ENCODE data around the gene GRID1.

Gene GRID1

DNA sequence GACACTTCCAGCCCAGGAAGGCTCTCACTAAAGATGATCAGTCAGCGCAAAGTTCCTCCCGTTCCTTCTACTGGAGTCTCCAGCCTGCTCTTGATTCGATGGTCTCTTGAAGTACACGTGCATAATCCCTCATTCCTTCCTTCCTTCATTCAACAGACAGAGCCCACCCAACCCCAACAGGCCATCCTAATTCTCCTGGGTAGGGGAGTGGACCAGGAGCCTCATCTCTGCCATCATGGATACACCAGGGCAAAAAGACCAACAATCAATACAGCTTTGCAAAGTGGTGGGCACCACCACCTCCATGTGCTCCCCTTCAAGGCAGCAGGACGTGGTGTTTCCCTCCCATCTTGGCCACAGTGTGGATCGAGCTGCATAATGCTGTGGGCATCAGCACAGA lies 446.3 kb downstream of the GRID1 start:
- H3K9me3 ChIP-seq (ENCODE audit: control insufficient read depth in 2 of 2, low read length in 2 of 2) = no peaks in the 10 kb centered on the region

DNA sequence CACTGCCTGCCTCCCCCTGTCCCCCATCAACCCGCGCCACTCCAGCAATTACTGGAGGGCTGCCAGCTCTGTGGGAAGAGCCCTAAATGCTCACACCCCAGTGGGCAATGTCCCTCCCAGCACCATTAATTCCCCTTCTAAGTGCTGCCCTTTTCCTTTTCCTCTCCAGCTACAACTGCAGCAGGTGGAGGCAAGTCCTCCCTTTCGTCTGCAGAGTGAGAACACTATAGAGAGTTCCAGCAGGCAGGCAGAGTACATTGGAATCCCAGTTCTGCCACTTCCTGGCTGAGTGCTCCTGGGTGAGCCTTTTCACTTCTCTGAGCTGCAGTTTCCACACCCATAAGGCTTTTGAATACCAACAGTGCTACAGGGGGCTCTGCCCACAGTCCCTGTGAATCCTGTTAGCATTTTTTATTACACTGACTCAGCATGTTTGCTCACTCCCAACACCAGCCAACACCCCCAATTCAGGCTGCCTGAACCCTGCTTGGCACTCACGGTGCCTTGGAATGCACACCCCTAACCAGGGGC lies 447.0 kb downstream of the GRID1 start:
- H3K27me3 ChIP-seq (ENCODE audit: control insufficient read depth in 2 of 2, insufficient read depth in 2 of 2, low read length in 2 of 2) = no peaks in the 10 kb centered on the region
- H3K36me3 ChIP-seq (ENCODE audit: control insufficient read depth in 2 of 2, insufficient read depth in 2 of 2, low read length in 2 of 2) = no peaks in the 10 kb centered on the region
- H3K27ac ChIP-seq (ENCODE audit: low read depth in 2 of 2, low read length in 2 of 2) = no peak overlapping the region
- no peak overlapping the region for H3K4me3 ChIP-seq (ENCODE audit: low read length in 2 of 2)
- H3K9me3 ChIP-seq (ENCODE audit: control insufficient read depth in 2 of 2, low read length in 2 of 2) = no peaks in the 10 kb centered on the region
- no peaks in the 10 kb centered on the region for H3K4me1 ChIP-seq (ENCODE audit: control insufficient read depth in 2 of 2, insufficient read depth in 2 of 2, low read length in 2 of 2)
- H3K9ac ChIP-seq (ENCODE audit: low read depth in 1 of 2, low read length in 2 of 2) = no peak overlapping the region

More for the DNA sequence above, 446.3 kb downstream of the GRID1 start:
- Histone ChIP-seq H3K4me3 (ENCODE audit: low read length in 2 of 2) (no peak overlapping the region), H3K27ac (ENCODE audit: low read depth in 2 of 2, low read length in 2 of 2) (no peak overlapping the region), H3K27me3 (ENCODE audit: control insufficient read depth in 2 of 2, insufficient read depth in 2 of 2, low read length in 2 of 2) (no peaks in the 10 kb centered on the region), H3K4me1 (ENCODE audit: control insufficient read depth in 2 of 2, insufficient read depth in 2 of 2, low read length in 2 of 2) (no peaks in the 10 kb centered on the region), H3K36me3 (ENCODE audit: control insufficient read depth in 2 of 2, insufficient read depth in 2 of 2, low read length in 2 of 2) (no peaks in the 10 kb centered on the region), H3K9ac (ENCODE audit: low read depth in 1 of 2, low read length in 2 of 2) (no peak overlapping the region)

DNA sequence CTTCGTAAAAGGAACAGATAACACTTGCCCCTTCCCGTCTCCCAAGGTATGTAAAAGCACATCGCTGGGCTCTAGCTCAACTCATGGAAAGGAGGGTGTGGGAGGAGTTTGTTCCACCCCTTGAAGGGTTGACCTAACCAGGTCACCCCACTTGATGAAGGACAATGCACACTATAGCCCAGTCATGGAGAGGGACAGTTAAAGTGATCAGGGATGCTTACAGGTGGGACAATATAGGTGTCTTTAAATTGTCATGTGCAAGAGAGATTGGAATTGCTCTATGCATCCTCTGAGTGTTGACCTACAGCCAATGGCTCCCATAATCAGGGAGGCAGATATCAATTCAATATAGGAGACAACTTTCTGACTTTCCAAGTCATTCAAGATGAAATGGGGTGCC lies 448.2 kb downstream of the GRID1 start:
- H3K9ac ChIP-seq (ENCODE audit: low read depth in 1 of 2, low read length in 2 of 2) = no peak overlapping the region
- no peak overlapping the region for H3K27ac ChIP-seq (ENCODE audit: low read depth in 2 of 2, low read length in 2 of 2)
- no peaks in the 10 kb centered on the region for H3K4me1 ChIP-seq (ENCODE audit: control insufficient read depth in 2 of 2, insufficient read depth in 2 of 2, low read length in 2 of 2)
- H3K36me3 ChIP-seq (ENCODE audit: control insufficient read depth in 2 of 2, insufficient read depth in 2 of 2, low read length in 2 of 2) = no peaks in the 10 kb centered on the region
- no peaks in the 10 kb centered on the region for H3K9me3 ChIP-seq (ENCODE audit: control insufficient read depth in 2 of 2, low read length in 2 of 2)
- no peak overlapping the region for H3K4me3 ChIP-seq (ENCODE audit: low read length in 2 of 2)
- H3K27me3 ChIP-seq (ENCODE audit: control insufficient read depth in 2 of 2, insufficient read depth in 2 of 2, low read length in 2 of 2) = no peaks in the 10 kb centered on the region

DNA sequence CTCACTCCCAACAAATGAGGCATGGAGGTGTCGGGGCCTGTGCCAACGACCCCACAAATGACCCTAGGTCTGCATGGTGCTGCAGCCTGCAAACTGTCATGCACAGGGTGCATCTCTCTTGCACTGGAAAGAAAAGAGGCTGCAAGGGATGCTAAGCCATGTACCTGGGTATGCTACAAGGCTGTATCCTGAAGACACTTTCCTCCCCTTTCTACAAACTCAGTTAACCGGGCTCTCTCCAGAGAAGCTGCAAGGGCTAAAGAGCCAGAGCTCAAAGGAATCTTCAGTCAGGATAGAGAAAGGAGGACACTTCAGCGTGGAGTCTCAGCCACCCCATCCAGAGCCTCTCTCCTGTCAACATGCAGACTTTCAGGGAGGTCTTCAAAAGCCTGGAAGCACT lies 449.0 kb downstream of the GRID1 start:
- Histone ChIP-seq H3K4me3 (ENCODE audit: low read length in 2 of 2) (no peak overlapping the region), H3K9me3 (ENCODE audit: control insufficient read depth in 2 of 2, low read length in 2 of 2) (no peaks in the 10 kb centered on the region), H3K9ac (ENCODE audit: low read depth in 1 of 2, low read length in 2 of 2) (no peak overlapping the region), H3K27me3 (ENCODE audit: control insufficient read depth in 2 of 2, insufficient read depth in 2 of 2, low read length in 2 of 2) (no peaks in the 10 kb centered on the region), H3K36me3 (ENCODE audit: control insufficient read depth in 2 of 2, insufficient read depth in 2 of 2, low read length in 2 of 2) (no peaks in the 10 kb centered on the region), H3K27ac (ENCODE audit: low read depth in 2 of 2, low read length in 2 of 2) (no peak overlapping the region), H3K4me1 (ENCODE audit: control insufficient read depth in 2 of 2, insufficient read depth in 2 of 2, low read length in 2 of 2) (no peaks in the 10 kb centered on the region)

DNA sequence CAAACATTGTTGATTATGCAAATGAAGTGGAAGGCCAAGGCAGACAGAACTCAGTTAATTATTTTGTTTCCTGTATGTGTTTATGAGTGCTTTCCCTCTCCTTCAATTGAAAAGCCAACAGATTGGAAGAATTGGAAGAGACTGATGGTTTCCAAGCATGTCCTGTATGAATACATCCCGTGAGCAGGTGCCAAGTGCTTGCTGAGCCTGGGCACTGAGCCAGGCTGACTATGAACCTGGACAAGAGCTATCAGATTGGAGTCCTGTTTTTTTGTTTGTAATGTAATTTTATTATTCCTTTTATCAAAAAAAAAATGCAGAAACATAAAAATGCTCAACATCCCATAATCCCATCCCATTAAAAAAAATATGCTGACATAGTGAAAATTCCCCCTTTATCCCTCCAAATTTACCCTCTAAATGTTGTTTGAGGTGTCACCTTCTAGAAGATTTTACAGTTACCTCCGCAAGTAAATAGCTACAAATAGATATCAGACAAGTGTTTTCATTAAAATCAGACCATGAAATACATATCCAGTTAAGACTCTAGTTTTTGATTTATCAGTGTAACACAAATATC lies 449.5 kb downstream of the GRID1 start:
- Histone ChIP-seq H3K4me3 (ENCODE audit: low read length in 2 of 2) (no peak overlapping the region), H3K9me3 (ENCODE audit: control insufficient read depth in 2 of 2, low read length in 2 of 2) (no peaks in the 10 kb centered on the region), H3K36me3 (ENCODE audit: control insufficient read depth in 2 of 2, insufficient read depth in 2 of 2, low read length in 2 of 2) (no peaks in the 10 kb centered on the region), H3K9ac (ENCODE audit: low read depth in 1 of 2, low read length in 2 of 2) (no peak overlapping the region), H3K27me3 (ENCODE audit: control insufficient read depth in 2 of 2, insufficient read depth in 2 of 2, low read length in 2 of 2) (no peaks in the 10 kb centered on the region), H3K27ac (ENCODE audit: low read depth in 2 of 2, low read length in 2 of 2) (no peak overlapping the region), H3K4me1 (ENCODE audit: control insufficient read depth in 2 of 2, insufficient read depth in 2 of 2, low read length in 2 of 2) (no peaks in the 10 kb centered on the region)

DNA sequence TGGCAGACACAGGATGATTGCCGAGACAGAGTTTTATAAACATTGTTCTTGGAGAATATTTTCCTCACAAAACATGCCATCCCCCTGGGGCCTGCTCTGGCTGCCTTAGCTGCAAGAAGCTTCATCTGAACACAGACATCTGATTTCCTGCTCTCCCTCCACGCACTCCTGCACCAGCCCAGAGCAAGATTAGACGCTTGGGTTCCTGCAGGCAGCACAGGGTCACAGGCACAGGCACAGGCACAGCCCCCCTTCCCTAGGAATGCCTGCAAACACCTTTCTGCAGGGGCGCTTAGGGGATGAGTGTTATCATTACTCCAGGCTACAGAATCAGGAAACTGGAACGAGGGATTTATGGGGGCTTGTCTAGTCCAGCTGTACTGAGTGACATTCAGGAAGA lies 450.3 kb downstream of the GRID1 start:
- H3K36me3 ChIP-seq (ENCODE audit: control insufficient read depth in 2 of 2, insufficient read depth in 2 of 2, low read length in 2 of 2) = no peaks in the 10 kb centered on the region
- no peaks in the 10 kb centered on the region for H3K9me3 ChIP-seq (ENCODE audit: control insufficient read depth in 2 of 2, low read length in 2 of 2)
- no peak overlapping the region for H3K9ac ChIP-seq (ENCODE audit: low read depth in 1 of 2, low read length in 2 of 2)
- no peaks in the 10 kb centered on the region for H3K4me1 ChIP-seq (ENCODE audit: control insufficient read depth in 2 of 2, insufficient read depth in 2 of 2, low read length in 2 of 2)
- H3K27ac ChIP-seq (ENCODE audit: low read depth in 2 of 2, low read length in 2 of 2) = no peak overlapping the region
- no peak overlapping the region for H3K4me3 ChIP-seq (ENCODE audit: low read length in 2 of 2)
- no peaks in the 10 kb centered on the region for H3K27me3 ChIP-seq (ENCODE audit: control insufficient read depth in 2 of 2, insufficient read depth in 2 of 2, low read length in 2 of 2)

DNA sequence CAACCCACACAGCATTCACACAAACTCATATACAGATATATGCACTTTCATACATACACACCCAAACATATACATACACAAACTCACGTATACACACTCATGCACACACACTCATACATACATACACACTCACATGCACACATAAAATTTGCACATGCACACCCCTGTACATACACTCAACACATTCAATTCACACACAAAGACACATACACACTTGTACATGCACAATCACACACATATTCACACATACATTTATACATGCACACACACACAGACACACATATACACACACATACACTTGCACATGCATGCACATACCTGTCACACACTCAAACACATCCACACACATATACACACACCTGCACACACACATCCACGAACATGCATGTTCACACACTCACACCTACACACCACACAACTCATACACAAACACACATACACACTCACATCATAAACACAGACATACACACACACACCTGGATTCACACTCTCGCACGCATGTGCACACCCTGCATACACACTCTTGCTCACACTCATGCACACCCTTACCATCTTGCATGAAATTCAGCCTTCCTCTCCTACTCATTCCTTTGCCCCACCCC lies 451.2 kb downstream of the GRID1 start:
- H3K9me3 ChIP-seq (ENCODE audit: control insufficient read depth in 2 of 2, low read length in 2 of 2) = no peaks in the 10 kb centered on the region
- no peak overlapping the region for H3K4me3 ChIP-seq (ENCODE audit: low read length in 2 of 2)
- no peak overlapping the region for H3K27ac ChIP-seq (ENCODE audit: low read depth in 2 of 2, low read length in 2 of 2)
- no peaks in the 10 kb centered on the region for H3K27me3 ChIP-seq (ENCODE audit: control insufficient read depth in 2 of 2, insufficient read depth in 2 of 2, low read length in 2 of 2)
- no peaks in the 10 kb centered on the region for H3K4me1 ChIP-seq (ENCODE audit: control insufficient read depth in 2 of 2, insufficient read depth in 2 of 2, low read length in 2 of 2)
- no peak overlapping the region for H3K9ac ChIP-seq (ENCODE audit: low read depth in 1 of 2, low read length in 2 of 2)
- H3K36me3 ChIP-seq (ENCODE audit: control insufficient read depth in 2 of 2, insufficient read depth in 2 of 2, low read length in 2 of 2) = no peaks in the 10 kb centered on the region

DNA sequence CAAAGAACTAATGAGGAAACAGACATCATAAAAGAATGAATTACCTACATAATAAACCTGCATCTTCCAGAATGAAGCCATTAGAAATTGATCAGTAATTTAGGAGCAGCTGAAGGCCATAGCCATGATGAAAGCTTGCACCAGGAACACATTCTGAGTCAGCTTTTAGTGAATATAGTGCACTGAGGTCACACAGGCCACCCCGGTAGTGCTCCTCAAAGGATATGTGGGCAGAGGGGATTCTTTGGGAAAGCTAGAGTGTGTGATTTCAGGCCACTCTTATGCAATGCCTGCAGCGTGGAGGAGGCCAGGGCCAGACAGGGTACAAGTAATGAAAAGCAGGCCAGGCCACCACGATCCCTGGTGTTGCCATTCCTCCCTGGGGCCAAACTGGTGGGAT lies 451.9 kb downstream of the GRID1 start:
- H3K27me3 ChIP-seq (ENCODE audit: control insufficient read depth in 2 of 2, insufficient read depth in 2 of 2, low read length in 2 of 2) = no peaks in the 10 kb centered on the region
- H3K27ac ChIP-seq (ENCODE audit: low read depth in 2 of 2, low read length in 2 of 2) = no peak overlapping the region
- H3K4me1 ChIP-seq (ENCODE audit: control insufficient read depth in 2 of 2, insufficient read depth in 2 of 2, low read length in 2 of 2) = no peaks in the 10 kb centered on the region
- no peaks in the 10 kb centered on the region for H3K9me3 ChIP-seq (ENCODE audit: control insufficient read depth in 2 of 2, low read length in 2 of 2)
- H3K36me3 ChIP-seq (ENCODE audit: control insufficient read depth in 2 of 2, insufficient read depth in 2 of 2, low read length in 2 of 2) = no peaks in the 10 kb centered on the region
- no peak overlapping the region for H3K9ac ChIP-seq (ENCODE audit: low read depth in 1 of 2, low read length in 2 of 2)
- no peak overlapping the region for H3K4me3 ChIP-seq (ENCODE audit: low read length in 2 of 2)

DNA sequence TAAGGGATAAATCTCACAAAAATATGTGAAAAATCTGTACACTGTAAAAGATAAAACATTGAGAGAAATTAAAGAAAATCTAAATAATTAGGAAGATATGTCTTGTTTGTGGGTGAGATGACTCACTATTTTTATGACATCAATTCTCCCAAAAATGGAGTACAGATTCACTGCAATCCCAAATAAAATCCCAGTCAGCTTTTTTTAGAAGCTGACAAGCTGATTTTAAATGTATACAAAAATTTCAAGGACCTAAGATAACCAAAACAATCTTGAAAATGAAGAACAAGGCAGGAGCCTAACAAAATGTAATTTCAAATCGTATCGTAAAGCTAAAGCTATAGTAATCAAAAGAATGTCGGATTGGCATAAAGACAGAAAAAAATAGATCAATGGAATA lies 458.1 kb downstream of the GRID1 start:
- Histone ChIP-seq H3K27ac (ENCODE audit: low read depth in 2 of 2, low read length in 2 of 2) (no peak overlapping the region), H3K36me3 (ENCODE audit: control insufficient read depth in 2 of 2, insufficient read depth in 2 of 2, low read length in 2 of 2) (no peaks in the 10 kb centered on the region), H3K9ac (ENCODE audit: low read depth in 1 of 2, low read length in 2 of 2) (no peak overlapping the region), H3K4me1 (ENCODE audit: control insufficient read depth in 2 of 2, insufficient read depth in 2 of 2, low read length in 2 of 2) (no peaks in the 10 kb centered on the region), H3K9me3 (ENCODE audit: control insufficient read depth in 2 of 2, low read length in 2 of 2) (no peaks in the 10 kb centered on the region), H3K4me3 (ENCODE audit: low read length in 2 of 2) (no peak overlapping the region), H3K27me3 (ENCODE audit: control insufficient read depth in 2 of 2, insufficient read depth in 2 of 2, low read length in 2 of 2) (no peaks in the 10 kb centered on the region)

DNA sequence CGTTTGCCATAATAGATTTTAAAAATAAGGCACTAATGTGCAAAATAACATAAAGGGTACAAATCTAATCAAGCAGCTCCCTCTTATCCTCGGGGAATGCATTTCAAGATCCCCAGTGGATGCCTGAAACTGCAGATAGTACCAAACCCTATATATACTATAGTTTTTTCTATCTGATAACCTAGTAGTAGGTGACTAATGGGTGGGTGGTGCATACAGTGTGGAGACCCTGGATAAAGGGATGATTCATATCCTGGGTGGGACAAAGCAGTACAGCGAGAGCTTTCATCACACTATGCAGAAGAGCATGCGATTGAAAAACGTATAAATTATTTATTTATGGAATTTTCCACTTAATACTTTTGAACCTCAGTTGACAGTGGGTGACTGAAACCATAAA lies 464.5 kb downstream of the GRID1 start:
- Histone ChIP-seq H3K9ac (ENCODE audit: low read depth in 1 of 2, low read length in 2 of 2) (no peak overlapping the region), H3K36me3 (ENCODE audit: control insufficient read depth in 2 of 2, insufficient read depth in 2 of 2, low read length in 2 of 2) (no peaks in the 10 kb centered on the region), H3K4me3 (ENCODE audit: low read length in 2 of 2) (no peak overlapping the region), H3K9me3 (ENCODE audit: control insufficient read depth in 2 of 2, low read length in 2 of 2) (no peaks in the 10 kb centered on the region), H3K27me3 (ENCODE audit: control insufficient read depth in 2 of 2, insufficient read depth in 2 of 2, low read length in 2 of 2) (no peaks in the 10 kb centered on the region), H3K27ac (ENCODE audit: low read depth in 2 of 2, low read length in 2 of 2) (no peak overlapping the region), H3K4me1 (ENCODE audit: control insufficient read depth in 2 of 2, insufficient read depth in 2 of 2, low read length in 2 of 2) (no peaks in the 10 kb centered on the region)
